HG03457 (cell line): ENCODE data around the gene LRG1.
"Not testable (repeated sequence)": the region's sequence is repeated elsewhere in the genome, so short reads cannot be mapped to it uniquely, and the experiment has no call there.

Source experiments
- ATAC-seq: cut with Tn5 transposase; IDR thresholded peaks from one replicate; pipeline ENCODE4 v1.9.1; 2021; ENCODE audit warnings: moderate number of reproducible peaks; ENCODE audit not compliant: unreplicated experiment

Gene LRG1

DNA sequence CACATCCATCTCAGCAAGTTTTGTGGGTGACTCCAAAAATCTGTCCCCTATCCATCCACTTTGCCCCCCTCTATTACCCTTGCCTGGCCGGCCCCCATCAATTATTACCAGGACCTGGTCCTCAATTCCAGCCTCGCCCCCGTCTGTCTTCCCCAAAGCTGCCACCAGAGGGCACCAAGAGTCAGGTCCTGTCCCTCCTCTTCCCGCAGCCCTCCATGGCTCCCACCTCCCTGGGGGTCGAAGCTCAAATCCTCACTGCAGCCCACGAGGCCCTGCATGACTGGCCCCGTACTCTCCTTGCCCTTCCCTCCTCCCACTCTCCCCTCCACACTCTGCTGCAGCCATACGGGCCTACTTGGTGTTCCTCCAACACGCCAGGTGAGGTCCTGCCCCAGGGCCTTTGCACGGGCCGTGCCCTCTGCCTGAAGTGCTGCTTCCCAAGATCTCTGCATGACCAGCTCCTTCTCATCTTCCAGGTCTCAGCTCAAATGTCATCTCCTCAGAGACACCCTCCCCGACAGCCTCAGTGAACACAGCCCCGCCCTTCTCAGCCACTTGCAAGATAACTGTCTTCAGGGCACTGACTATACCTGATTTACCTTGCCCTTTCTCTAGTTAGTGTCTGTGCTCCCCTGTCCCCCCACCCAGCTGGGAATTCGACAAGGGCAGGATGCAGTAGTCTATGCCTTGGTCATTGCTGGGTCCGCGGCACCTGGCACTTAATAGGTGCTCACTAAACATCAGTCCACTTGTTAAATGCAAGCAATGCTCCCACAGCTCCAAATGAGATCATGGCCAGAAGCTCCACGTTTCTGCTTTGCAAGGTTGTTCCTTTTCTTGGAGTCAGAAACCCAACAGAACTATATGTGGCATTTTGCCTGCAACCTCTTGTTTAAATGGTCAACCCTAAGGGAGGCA, 36.4 kb upstream of the LRG1 start:
- ATAC-seq, result no peak

DNA sequence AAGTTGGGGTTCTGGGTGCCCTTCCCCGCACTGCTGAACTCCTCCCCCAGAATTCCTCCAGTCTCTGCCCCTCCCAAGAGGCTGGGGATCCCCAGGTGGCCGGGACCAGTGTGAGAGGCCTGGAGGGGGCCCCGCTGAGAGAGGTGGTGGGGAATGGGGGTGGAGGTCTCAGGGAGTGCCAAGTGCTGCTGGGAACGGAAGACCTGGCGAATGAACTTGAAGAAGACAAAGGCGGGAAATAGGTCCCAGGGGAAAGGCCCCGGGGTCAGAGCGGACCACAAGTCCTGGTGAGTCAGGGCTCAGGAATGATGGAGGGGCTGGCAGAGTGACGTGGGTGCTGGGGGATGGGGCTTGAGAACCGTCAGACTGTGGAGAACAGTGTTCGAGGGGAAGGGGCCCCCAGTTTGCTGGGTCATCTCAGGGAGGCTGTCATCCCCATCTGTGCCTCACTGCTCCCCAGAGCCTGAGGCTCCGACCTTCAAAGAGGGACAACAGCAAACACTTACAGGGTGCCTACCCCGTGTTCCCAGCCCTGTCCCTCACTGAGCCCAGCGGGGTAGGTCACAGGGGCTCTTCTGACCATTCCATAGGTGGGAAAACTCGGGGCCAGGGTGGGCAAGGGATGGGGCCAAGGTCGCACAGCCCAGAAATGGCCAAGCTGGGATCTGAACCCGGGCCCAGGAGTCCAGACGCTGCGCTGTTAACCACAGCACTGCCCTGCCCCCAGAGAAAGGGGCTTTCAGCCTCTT, 35.6 kb upstream of the LRG1 start:
- no peak for ATAC-seq

DNA sequence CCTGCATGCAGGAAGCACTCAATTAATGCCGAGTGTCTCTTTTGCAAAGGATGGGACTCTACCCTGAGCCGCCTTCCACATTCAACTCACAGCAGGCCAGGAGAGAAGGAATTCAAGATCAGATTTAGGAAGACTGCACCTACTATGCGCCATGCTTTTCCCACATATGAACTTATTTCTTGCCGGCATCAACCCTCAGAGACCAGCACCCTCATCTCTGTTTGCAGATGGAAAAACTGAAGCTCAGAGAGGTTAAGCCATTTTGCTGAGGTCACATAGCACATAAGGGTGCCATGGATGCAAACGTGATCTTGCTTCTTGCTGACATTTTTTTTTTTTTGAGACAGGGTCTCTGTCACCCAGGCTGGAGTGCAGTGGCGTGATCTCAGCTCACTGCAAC, 33.8 kb upstream of the LRG1 start:
- no peak for ATAC-seq

GRCh38 chr19:4571305-4571917, 31.6 kb upstream of the LRG1 start:
- no peak for ATAC-seq

DNA sequence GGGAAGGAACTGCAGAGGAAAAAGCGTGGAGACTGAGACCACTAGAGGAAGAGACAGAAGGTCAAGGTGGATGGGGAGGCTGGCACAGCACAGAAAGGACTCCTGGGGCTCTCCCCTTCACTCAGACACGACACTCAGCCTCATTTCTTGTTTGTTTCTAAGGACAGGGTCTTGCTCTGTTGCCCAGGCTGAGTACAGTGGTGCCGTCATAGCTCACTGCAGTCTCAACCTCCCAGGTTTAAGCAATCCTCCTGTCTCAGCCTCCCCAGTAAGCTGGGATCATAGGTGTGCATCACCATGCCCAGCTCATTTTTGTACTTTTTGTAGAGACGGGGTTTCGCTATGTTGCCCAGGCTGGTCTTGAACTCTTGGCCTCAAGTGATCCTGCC, 31.1 kb upstream of the LRG1 start:
- no peak for ATAC-seq

DNA sequence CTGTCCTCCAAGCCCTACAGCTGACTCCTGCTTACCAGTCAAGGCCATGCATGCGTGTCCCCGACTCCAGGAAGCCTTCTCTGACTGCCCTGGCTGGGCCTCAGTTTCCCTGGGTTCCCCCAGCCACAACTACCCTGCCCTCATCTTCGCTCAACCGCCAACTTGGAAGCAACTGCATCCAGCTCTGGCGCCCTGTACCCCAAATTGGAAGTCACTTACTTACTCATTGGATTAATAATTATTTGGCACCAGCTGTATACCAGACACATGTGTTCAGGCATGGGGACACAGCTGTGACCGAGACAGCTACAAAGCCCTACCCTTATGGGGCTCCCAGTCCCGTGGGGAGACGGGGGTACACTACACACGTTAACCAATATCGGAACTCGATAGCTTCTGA, 30.6 kb upstream of the LRG1 start:
- no peak for ATAC-seq

GRCh38 chr19:4568886-4569285, 29.1 kb upstream of the LRG1 start:
- no peak for ATAC-seq

GRCh38 chr19:4567584-4568071, 27.8 kb upstream of the LRG1 start:
- ATAC-seq, result no peak

- ATAC-seq, result no peak
Observed at GRCh38 chr19:4566402-4567051, 26.7 kb upstream of the LRG1 start.

DNA sequence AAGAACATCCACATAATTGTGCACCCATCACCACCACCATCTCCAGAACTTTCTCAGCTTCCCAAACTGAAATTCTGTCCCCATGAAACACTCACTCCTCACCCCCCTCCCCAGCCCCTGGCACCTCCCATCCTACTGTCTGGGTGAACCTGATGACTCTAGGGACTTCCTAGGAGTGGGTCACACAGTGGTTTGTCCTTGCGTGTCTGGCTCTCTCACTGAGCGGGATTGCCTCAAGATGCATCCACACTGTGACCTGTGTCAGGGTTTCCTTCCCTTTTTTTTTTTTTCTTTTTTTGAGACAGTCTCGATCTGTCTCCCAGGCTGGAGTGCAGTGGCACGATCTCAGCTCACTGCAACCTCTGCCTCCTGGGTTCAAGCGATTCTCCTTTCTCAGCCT, 23.7 kb upstream of the LRG1 start:
- ATAC-seq, result not testable (repeated sequence)

- not testable (repeated sequence) for ATAC-seq
Observed at GRCh38 chr19:4562085-4562484, 22.2 kb upstream of the LRG1 start.

DNA sequence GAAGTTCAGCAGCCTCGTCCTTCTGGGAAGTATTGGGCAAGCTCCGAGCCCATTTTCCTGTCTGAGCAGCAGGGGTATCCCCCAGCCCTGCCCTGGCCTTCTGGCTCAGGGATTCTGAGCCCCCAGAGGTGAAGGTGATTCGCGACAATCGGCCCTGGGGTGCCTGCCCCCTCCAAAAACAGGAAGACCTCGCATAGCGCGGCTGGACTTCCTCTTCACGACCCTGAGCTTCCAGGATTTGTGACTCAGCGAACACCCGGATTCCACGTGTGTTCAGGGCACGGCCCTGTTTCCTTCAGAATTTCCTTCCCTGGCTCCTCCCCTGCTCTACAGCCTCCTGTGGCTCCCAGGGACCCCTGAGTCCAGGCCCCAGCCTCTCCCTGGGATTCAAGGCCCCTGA, 19.7 kb upstream of the LRG1 start, which contains the start of gene SEMA6B:
SEMA6B (minus strand) TSS at position 116 of the 400 bp plus-strand sequence. CDS start 1,227 bp downstream, outside the sequence.
- ATAC-seq, result no peak

DNA sequence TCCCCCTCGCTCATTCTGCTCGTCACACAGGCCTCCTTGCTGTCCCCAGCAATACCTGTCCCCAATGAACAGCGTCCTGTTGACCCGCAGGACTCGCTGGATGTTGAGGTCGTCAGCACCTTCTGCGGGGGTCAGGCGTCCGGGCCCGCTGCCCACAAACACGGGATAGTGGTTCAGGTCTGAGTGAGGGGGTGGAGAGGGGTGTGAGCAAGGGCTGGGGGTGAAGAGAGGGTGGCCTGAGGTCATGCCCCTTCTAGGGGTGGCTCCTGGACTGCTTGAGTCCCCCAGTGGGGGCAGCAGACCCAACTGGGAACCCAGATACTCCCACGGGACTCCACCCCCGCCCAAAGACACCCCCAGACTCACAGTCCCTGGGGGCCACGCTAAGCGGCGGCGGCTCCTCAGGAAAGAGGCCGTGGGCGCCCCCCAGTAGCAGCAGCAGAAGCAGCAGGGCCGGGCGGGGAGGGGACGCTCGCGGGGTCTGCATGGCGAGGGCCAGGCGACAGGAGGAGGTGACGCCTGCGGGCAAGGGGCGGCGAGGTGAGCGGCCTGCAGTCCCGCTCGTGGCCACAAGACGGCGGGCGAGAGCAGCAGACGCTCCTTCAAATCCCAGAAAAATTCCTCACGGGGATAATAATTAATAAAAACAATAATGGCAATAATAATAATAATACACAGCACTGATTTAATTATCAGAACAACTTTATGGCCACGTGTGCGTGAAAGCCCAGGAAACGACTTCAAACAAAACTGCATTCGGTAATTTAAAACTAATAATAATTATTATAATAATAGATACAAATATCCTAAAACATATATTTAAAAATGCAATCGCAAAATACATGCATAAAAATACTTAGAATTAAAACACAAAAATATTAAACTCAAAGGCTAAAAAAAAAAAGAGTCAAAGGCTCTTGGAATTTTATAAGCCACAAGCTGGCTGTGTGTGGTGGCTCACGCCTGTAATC, 18.4 kb upstream of the LRG1 start:
- ATAC-seq, result no peak

GRCh38 chr19:4557144-4557970, 17.5 kb upstream of the LRG1 start:
- no peak for ATAC-seq

GRCh38 chr19:4556597-4557127, 16.8 kb upstream of the LRG1 start:
- no peak for ATAC-seq

DNA sequence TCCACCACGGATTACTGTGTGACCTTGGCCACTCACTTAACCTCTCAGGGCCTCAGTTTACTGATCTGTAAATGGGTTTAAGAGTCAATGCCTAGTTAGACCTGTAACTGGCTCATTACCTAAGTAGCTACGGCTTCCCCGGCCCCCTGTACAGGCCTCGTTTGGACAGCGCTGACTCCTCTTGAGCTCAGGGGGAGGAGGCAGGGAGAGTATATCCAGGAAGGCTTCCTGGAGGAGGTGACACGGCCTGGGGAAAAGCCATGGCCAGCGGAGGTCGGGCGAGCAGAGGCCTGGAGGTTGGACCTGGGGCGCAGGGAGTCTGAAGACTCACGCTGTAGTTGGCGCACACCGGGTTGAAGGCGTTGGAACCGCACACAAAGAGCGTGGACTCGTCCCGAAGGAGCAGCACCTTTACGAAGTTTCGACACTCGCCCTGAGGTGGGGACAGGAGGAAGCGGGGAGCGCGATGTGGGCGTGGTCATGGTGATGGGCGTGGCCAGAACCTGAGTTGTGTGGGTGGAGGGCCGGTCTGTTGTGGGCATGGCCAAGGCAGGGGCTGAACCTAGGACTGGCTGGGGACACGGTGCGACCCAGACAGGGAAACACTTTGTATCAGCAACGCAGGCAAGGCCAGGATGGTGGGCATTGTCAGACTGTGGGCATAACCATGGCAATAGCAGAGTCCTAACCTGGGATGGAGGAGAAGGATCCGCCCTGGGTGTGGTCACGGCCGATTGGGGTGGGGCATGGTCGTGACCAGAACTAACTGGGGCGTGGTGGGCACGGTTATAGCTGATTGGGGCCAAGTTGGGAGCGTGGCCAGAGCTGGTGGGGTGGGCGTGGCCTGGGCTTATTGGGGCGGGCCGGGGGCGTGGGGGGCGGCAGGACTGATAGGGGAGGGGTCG, 16.1 kb upstream of the LRG1 start:
- no peak for ATAC-seq

DNA sequence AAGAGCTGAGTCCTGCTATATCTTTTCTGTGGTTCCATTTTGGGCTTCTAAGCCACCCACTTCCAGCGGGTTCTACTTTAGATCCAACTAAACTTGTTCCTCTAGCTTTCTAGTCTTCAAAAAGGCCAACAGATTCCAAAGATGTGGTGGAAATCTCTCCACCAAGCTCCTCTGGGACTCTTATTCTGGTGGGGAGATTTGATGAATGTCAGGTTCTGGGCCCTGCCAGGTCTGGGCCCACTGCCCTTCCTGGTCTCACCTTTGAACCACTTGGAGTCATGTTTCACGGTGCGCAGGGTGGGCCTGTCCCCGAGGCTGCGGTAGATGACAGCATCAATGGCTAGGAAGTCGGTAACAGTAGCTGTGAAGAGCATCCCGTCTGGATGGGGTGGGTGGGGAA, 14.9 kb upstream of the LRG1 start:
- no peak for ATAC-seq

DNA sequence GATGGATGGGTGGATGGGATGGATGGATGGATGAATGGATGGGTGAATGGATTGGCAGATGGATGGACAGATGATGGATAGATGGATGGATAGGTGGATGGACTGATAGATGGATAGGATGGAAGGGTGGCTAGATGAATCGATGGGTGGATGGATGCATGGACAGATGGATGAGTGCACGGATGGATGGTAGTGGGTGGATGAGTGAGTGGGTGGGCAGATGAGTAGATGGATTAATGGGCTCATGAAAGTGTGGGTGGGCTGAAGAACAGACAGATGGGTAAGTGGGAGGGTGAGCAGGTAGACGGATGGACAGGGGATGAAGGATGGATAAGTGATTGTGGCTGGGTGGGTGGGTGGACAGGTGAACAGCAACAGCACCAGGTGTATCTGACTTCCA, 13.9 kb upstream of the LRG1 start:
- ATAC-seq, result no peak
